Activated naive CD4-positive, alpha-beta T cell treated with anti-CD3 and anti-CD28 coated beads, Interleukin-2, amount 50 U/mL, for 16 hours (primary cell): ENCODE measurements around the gene OCLN.
A peak's percentile ranks its signal among the peaks of the same experiment; 100 is the strongest.
"Not testable (repeated sequence)": the region's sequence is repeated elsewhere in the genome, so short reads cannot be mapped to it uniquely, and the experiment has no call there.

ENCODE experiments used
- DNase-seq: peaks from one replicate; pipeline ENCODE4 v3.0.0-alpha.2; 2020

OCLN gene

DNA sequence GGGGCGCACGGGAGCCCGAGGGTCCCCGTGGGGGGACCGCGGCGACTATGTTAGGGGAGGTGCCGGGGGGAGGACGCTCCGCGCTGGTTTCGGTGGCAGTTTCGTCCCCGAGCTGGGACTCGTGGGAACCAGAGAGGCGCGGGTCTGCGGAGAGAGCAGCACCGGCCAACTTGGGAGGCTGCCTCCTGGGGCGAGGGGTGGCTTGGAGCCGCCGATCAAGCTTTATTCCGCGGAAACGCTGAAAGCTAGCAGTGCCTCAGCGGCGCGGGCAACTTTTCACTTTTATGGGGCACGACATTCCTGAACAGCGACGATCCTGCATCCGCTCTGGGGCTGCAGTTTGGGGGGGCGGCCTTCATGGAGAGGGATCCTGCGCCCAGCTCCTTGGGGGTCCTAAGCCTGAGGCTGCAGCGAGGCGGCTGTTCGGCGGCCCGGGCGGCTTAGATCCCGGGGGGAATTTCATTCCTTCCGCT, 369 bp downstream of the OCLN start:
- DNase-seq, result peak; percentile 19

- DNase-seq, result peak; percentile 11
Measured at GRCh38 chr5:69493396-69494133, 975 bp downstream of the OCLN start.

DNA sequence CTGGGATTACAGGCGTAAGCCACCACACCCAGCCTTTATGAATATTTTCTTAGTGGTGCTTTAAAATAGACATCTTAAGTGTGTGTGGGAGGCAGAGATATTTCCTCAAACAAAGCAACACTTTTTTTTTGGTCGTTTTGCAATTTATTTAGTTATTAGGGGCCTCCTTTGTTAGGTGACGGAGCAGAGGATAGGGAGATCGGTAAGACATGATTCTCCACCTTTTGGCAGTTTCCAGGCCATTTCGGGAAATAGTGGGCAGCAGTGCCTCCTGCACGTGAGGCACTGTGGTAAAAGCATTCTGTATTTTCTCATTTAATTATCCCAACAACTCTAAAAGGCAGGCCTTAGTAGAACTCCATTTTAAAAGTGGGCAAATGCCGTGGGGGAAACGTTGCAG, 1.9 kb downstream of the OCLN start:
- no peak for DNase-seq

- no peak for DNase-seq
Measured at GRCh38 chr5:69497006-69497520, 4.5 kb downstream of the OCLN start.

DNA sequence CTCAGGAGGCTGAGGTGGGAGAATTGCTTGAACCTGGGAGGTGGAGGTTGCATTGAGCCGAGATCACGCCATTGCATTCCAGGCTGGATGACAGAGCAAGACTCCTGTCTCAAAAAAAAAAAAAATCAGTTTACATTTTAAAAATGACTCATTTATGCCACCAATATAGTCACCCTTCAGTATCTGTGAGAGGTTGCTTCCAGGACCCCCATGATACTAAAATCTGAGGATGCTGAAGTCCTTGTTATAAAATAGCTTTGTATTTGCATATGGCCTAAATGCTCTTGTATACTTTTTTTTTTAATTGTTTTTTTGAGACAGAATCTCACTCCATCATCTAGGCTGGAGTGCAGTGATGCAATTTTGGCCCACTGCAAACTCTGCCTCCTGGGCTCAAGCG, 5.8 kb downstream of the OCLN start:
- DNase-seq, result no peak

DNA sequence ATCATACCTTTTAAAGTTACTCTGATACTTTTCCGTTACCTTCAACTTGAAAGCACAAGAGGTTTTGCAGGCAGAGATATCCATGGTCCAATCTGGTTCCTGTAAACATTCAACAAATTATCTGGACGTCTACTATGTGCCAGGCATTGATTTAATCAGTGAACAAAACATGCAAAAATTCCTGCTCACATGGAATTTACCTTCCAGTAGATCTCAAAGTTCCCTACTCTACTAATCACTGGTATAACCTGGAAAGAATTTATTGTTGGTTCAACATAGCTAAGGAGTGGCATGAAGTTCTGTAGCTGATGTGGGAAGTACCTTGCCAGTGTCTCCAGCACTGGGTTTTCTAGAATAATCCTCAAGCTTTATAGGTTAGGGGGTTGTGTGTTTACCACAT, 9.8 kb downstream of the OCLN start:
- no peak for DNase-seq

DNA sequence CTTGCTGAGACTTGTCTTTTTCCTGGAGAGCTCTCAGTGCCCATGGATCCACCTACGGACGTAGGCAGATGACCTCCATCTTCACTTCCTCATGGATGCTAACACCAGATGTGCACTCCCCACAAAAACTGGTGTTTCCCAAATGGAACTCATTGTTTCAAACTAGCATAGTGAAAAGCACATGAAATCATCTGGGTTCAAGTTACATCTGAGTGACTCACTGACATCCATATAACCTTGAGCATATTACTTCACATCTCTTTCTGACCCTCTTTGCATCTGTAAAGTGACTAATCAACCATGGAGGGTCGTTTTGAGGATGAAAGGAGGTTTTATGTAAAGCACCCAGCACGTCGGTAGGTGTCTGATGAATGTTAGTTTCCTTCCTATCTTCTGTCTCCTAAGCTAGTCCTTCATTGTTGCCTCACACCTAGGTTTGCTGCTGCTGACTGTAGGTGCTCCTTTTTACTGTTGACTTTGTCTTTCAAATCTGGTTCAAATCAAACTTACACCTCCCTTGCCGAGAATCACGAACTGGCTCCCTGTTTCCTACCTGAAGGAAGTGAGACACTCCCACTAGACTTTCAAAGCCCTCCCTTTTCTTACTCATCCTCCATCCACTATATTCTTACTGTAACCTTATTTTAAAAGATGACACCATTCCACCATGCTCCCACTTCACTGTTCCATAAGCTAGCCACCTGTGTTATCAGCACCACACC, 10.3 kb downstream of the OCLN start:
- DNase-seq, result no peak

GRCh38 chr5:69504036-69504435, 11.4 kb downstream of the OCLN start:
- no peak for DNase-seq

DNA sequence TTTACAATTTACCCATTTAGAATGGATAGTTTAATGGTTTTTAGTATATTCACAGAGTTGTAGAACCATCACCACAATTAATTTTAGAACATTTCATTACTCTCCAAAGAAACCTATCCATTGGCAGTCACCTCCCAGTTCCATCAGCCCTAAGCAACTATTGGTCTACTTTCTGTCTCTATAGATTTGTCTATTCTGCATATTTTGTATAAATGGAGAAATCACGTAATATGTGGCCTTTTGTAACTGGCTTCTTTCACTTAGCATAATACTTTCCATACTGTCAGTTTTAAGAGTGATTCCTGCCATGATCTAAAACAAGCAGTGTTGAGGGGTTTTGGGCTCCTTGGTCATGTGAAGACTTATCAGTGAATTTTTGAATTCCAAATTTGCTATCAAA, 12.7 kb downstream of the OCLN start:
- DNase-seq, result no peak

DNA sequence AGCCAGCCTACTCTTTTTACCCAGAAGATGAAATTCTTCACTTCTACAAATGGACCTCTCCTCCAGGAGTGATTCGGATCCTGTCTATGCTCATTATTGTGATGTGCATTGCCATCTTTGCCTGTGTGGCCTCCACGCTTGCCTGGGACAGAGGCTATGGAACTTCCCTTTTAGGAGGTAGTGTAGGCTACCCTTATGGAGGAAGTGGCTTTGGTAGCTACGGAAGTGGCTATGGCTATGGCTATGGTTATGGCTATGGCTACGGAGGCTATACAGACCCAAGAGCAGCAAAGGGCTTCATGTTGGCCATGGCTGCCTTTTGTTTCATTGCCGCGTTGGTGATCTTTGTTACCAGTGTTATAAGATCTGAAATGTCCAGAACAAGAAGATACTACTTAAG, 16.6 kb downstream of the OCLN start:
- DNase-seq, result no peak

- no peak for DNase-seq
Measured at GRCh38 chr5:69510694-69511093, 18.1 kb downstream of the OCLN start.

GRCh38 chr5:69512740-69513260, 20.2 kb downstream of the OCLN start:
- no peak for DNase-seq

DNA sequence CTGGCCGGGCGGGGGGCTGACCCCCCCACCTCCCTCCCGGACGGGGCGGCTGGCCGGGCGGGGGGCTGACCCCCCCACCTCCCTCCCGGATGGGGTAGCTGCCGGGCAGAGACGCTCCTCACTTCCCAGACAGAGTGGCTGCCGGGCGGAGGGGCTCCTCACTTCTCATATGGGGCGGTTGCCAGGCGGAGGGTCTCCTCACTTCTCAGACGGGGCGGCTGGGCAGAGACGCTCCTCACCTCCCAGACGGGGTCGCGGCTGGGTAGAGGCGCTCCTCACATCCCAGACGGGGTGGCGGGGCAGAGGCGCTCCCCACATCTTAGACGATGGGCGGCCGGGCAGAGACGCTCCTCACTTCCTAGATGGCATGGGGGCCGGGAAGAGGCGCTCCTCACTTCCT, 23.0 kb downstream of the OCLN start:
- not testable (repeated sequence) for DNase-seq

- DNase-seq, result no peak
Measured at GRCh38 chr5:69516769-69517168, 24.2 kb downstream of the OCLN start.

- no peak for DNase-seq
Measured at GRCh38 chr5:69517763-69518212, 25.2 kb downstream of the OCLN start.

GRCh38 chr5:69519285-69519684, 26.7 kb downstream of the OCLN start:
- DNase-seq, result no peak

- no peak for DNase-seq
Measured at GRCh38 chr5:69522035-69522434, 29.4 kb downstream of the OCLN start.

DNA sequence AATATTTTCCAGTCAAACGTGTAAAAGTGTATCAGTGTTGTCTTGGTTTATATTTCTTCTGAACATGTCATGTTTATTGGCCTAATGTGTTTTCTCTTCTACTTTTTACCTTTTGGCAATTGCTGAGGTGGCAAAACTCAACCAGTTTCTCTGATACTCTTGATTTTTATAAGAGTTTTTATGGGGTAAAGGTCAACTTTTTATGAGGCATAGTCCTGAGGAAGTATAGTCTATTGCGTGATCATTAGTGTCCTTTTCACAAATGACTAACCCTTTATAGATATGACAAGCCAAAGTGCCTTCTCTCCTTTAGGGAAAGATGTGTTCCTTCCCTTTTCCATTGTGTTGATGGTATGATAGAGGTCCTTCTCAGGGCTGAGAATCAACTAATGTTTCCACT, 32.9 kb downstream of the OCLN start:
- DNase-seq, result no peak

- DNase-seq, result no peak
Measured at GRCh38 chr5:69526660-69527059, 34.1 kb downstream of the OCLN start.

GRCh38 chr5:69527128-69527770, 34.7 kb downstream of the OCLN start:
- no peak for DNase-seq

DNA sequence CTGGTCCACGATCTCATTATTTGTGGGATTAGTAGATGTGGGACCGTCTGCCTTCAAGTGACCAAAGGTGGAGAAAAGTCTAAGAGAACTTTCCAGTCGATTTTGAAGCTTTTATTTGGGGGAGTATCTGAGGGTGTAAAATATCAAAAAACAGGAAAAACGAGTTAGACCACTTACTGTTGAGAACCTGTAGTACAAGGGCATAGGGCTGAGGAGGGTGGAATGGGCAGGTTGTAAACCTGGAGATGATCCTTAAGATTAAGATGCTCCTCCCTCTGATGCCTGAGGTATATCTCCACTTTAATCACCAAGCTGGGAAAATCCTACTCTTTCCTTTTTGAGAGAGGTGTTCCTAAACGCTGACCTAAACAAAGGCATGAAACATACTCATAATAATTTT, 35.4 kb downstream of the OCLN start:
- DNase-seq, result no peak

GRCh38 chr5:69528609-69529008, 36.0 kb downstream of the OCLN start:
- DNase-seq, result no peak
